Epidermal melanocyte (primary cell): ENCODE results near the gene TSKU.

Experiments used
- DNase-seq: peaks from one replicate; pipeline ENCODE4 v3.0.0; 2011; ENCODE audit warnings: low spot score; ENCODE audit not compliant: insufficient read length

The TSKU gene

GRCh38 chr11:76846441-76846840 lies 63.3 kb downstream of the TSKU start:
- DNase-seq = no peak
